ENCODE measurements around the gene GOLGA5. TPM values are rescaled to one million over a fixed set of nuclear protein-coding genes. Genes with fewer than 3 reads are reported as not detected.
A peak's percentile ranks its signal among the peaks of the same experiment; 100 is the strongest.

Gene GOLGA5
- total and polyA plus RNA-seq, 8 donors = 35.7 to 39.9 (median 36.9) TPM

DNA sequence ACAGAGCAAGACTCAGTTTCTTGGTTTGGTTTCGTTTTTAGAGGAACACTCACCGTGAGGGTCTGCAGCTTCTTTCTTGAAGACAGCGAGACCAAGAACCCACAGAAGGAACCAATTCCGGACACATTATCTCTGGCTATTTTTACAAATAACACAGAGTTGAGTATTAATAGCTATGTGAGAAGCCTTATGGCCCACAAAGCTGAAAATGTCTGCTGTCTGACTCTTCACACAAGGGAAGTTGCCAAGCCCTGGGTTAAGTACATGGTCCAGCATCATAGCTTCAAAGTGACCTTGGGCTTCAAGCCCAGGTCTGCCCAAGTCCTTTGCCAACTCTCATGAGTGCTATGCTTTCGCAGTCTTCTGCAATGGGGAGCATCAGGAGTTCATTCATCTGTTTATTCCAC, 43.1 kb upstream of the GOLGA5 start:
- no peak for ATAC-seq
- no peaks in the 10 kb centered on the region for H3K36me3 ChIP-seq
- peaks cover 6 to 24% of the 10 kb centered on the region in 2 donors for H3K4me1 ChIP-seq
- H3K27me3 ChIP-seq = peaks cover 0 to 45% of the 10 kb centered on the region in 2 donors
- DNase-seq = no peak
- H3K4me3 ChIP-seq = no peak overlapping the region
- intact Hi-C loops (cut with DNase I) = no loop called here
- H3K27ac ChIP-seq = no peak overlapping the region
- TF ChIP-seq, protein P1, sequence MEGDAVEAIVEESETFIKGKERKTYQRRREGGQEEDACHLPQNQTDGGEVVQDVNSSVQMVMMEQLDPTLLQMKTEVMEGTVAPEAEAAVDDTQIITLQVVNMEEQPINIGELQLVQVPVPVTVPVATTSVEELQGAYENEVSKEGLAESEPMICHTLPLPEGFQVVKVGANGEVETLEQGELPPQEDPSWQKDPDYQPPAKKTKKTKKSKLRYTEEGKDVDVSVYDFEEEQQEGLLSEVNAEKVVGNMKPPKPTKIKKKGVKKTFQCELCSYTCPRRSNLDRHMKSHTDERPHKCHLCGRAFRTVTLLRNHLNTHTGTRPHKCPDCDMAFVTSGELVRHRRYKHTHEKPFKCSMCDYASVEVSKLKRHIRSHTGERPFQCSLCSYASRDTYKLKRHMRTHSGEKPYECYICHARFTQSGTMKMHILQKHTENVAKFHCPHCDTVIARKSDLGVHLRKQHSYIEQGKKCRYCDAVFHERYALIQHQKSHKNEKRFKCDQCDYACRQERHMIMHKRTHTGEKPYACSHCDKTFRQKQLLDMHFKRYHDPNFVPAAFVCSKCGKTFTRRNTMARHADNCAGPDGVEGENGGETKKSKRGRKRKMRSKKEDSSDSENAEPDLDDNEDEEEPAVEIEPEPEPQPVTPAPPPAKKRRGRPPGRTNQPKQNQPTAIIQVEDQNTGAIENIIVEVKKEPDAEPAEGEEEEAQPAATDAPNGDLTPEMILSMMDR (IDR thresholded peaks at IDR 0.05) = no peak
- no peaks in the 10 kb centered on the region for H3K9me3 ChIP-seq

DNA sequence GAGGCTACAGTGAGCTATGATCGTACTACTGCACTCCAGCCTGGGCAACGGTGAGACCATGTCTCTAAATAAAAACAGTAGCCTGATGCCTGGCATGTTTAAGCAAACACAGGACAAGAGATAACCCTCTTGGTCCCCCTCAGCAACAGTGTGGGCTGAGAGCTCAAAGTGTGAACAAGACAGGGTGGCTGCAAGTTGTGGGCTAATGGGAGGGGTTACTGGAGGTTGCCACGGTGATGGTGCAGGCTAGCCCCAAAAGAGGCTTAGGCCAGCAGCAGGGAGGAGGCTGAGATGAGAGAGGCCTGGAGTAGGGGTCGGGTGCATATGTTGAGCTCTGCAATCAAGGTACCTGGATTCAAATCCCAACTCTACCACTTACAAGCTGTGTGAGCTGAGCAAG, 42.3 kb upstream of the GOLGA5 start:
- Histone ChIP-seq H3K27ac (no peak overlapping the region), H3K4me1 (peaks cover 6 to 17% of the 10 kb centered on the region in 2 donors), H3K9me3 (no peaks in the 10 kb centered on the region), H3K4me3 (no peak overlapping the region), H3K36me3 (no peaks in the 10 kb centered on the region), H3K27me3 (peaks cover 0 to 39% of the 10 kb centered on the region in 2 donors)
- DNase-seq (no peak), ATAC-seq (no peak)
- TF ChIP-seq, protein P1 (IDR thresholded peaks at IDR 0.05) = no peak
- intact Hi-C loops (cut with DNase I) = no loop called here

DNA sequence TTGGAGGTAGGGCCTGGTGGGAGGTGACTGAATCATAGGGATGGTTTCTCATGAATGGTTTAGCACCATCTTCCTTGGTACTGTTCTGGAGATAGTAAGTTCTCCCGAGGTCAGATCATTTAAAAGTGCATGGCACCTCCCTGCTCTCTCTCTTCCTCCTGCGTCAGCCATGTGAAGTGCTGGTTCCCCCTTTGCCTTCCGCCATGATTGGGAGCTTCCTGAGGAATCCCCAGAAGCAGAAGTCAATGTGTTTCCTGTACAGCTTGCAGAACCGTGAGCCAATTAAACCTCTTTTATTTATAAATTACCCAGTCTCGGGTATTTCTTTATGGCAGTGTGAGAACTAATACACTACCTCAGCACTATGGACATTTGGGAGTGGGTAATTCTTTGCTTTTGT, 40.9 kb upstream of the GOLGA5 start:
- Histone ChIP-seq H3K4me1 (peaks cover 0 to 11% of the 10 kb centered on the region in 2 donors), H3K36me3 (no peaks in the 10 kb centered on the region), H3K9me3 (no peaks in the 10 kb centered on the region), H3K27ac (no peak overlapping the region), H3K4me3 (no peak overlapping the region), H3K27me3 (peaks cover 0 to 25% of the 10 kb centered on the region in 2 donors)
- ATAC-seq (no peak), DNase-seq (peak in 1 of 4 donors; percentile 46)
- intact Hi-C loops (cut with DNase I) = no loop called here
- TF ChIP-seq, protein P1 (IDR thresholded peaks at IDR 0.05) = no peak

DNA sequence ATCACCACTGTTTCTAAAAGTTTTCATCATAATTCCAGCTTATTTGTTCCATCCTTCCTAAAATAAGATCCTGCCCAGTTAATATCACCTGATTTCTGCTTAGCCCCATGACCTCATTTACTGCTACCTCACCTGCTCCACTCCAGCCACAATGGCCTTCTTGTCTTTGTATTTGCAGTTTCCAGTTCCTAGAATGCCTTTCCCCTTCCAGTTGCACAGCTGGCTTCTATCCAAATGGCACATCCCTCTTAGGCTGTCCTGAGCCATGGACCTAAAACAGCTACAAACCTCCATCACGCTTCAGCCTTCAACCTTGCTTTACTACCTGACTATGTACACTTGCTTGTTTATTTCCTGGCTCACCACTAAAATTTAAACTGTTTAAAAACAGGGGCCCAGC, 39.1 kb upstream of the GOLGA5 start:
- TF ChIP-seq, protein P1 (IDR thresholded peaks at IDR 0.05) = no peak
- Histone ChIP-seq H3K27me3 (peaks cover 0 to 8% of the 10 kb centered on the region in 2 donors), H3K4me3 (no peak overlapping the region), H3K27ac (no peak overlapping the region), H3K36me3 (no peaks in the 10 kb centered on the region), H3K9me3 (no peaks in the 10 kb centered on the region), H3K4me1 (peaks cover 0 to 11% of the 10 kb centered on the region in 2 donors)
- DNase-seq (no peak), ATAC-seq (peak; percentile 32)
- intact Hi-C loops (cut with DNase I) = no loop called here

DNA sequence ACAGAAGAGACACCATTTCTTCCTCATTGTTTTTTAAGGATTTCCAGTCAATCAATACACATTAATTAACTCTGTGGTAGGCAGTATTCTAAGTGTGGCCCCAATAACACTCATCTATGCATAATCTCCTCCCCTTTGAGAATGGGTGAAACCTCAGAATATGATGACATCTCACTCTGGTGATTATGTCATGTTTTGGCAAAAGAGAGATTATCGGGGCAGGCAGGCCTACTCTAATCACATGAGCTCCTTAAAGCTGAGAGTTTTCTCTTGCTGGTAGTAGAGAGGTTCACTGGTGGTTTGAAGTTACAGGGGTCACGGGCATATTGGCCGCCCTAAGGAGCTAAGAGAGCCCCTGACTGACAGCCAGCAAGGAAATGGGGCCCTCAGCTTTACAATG, 38.6 kb upstream of the GOLGA5 start:
- peaks cover 0 to 4% of the 10 kb centered on the region in 2 donors for H3K27me3 ChIP-seq
- no peak for DNase-seq
- intact Hi-C loops (cut with DNase I) = no loop called here

More for the DNA sequence above, 38.6 kb upstream of the GOLGA5 start:
- no peaks in the 10 kb centered on the region for H3K9me3 ChIP-seq
- TF ChIP-seq, protein P1 (IDR thresholded peaks at IDR 0.05) = no peak
- H3K4me1 ChIP-seq = peaks cover 0 to 11% of the 10 kb centered on the region in 2 donors
- no peak overlapping the region for H3K4me3 ChIP-seq
- H3K36me3 ChIP-seq = no peaks in the 10 kb centered on the region
- peak overlapping the region in 1 of 2 donors; percentile 39 for H3K27ac ChIP-seq
- peak; percentile 63 for ATAC-seq

Data from left lung (tissue), 10 donors.